H9 (cell line): ENCODE results near the gene PLXNB3. TPM values are rescaled to one million over a fixed set of nuclear protein-coding genes. Genes with fewer than 3 reads are reported as not detected.

ENCODE experiments used
- DNase-seq: peaks from one replicate; pipeline ENCODE4 v3.0.0-alpha.2; 2017
- H2AFZ ChIP-seq: one replicate; pipeline ENCODE4 v1.6.1; 2013; ENCODE audit warnings: mild to moderate bottlenecking, low read length, control low read depth, moderate library complexity
- H2AK5ac ChIP-seq: 2 replicates; pipeline ENCODE4 v1.6.1; 2013; ENCODE audit warnings: low read length, control low read depth, mixed read lengths; ENCODE audit not compliant: insufficient read length
- H2BK120ac ChIP-seq: one replicate; pipeline ENCODE4 v1.6.1; 2013; ENCODE audit warnings: low read depth, mild to moderate bottlenecking, low read length, control low read depth, inconsistent platforms; ENCODE audit not compliant: poor library complexity, severe bottlenecking
- H2BK12ac ChIP-seq: 2 replicates; pipeline ENCODE4 v1.6.1; 2013; ENCODE audit warnings: low read length, control low read depth, mixed read lengths, low read depth; ENCODE audit not compliant: insufficient read length
- H2BK15ac ChIP-seq: 2 replicates; pipeline ENCODE4 v1.6.1; 2013; ENCODE audit warnings: low read depth, low read length, control low read depth
- H2BK20ac ChIP-seq: one replicate; pipeline ENCODE4 v1.6.1; 2013; ENCODE audit warnings: low read depth, mild to moderate bottlenecking, low read length, control low read depth, inconsistent platforms; ENCODE audit not compliant: poor library complexity, severe bottlenecking
- H2BK5ac ChIP-seq: 2 replicates; pipeline ENCODE4 v1.6.1; 2013; ENCODE audit warnings: low read length, control low read depth, mixed read lengths; ENCODE audit not compliant: insufficient read length
- H3K14ac ChIP-seq: 2 replicates; pipeline ENCODE4 v1.6.1; 2013; ENCODE audit warnings: low read length, control low read depth; ENCODE audit not compliant: insufficient read depth
- H3K18ac ChIP-seq: 2 replicates; pipeline ENCODE4 v1.6.1; 2013; ENCODE audit warnings: low read depth, mild to moderate bottlenecking, mixed read lengths, low read length, control low read depth; ENCODE audit not compliant: insufficient read length
- H3K23ac ChIP-seq: 2 replicates; pipeline ENCODE4 v1.6.1; 2013; ENCODE audit warnings: low read length, control low read depth, mixed read lengths, low read depth; ENCODE audit not compliant: insufficient read length
- H3K23me2 ChIP-seq: 2 replicates; pipeline ENCODE4 v1.6.1; 2013; ENCODE audit warnings: low read depth, mild to moderate bottlenecking, mixed read lengths, low read length, control low read depth; ENCODE audit not compliant: insufficient read length, poor library complexity, severe bottlenecking
- H3K27ac ChIP-seq: 2 replicates; pipeline ENCODE4 v1.5.1; 2013; ENCODE audit warnings: low read length, control low read depth, mixed read lengths, low read depth; ENCODE audit not compliant: insufficient read length
- H3K27me3 ChIP-seq: 2 replicates; pipeline ENCODE4 v1.6.1; 2013; ENCODE audit warnings: low read length, control low read depth, inconsistent platforms; ENCODE audit not compliant: insufficient read depth
- H3K4ac ChIP-seq: 2 replicates; pipeline ENCODE4 v1.6.1; 2013; ENCODE audit warnings: low read depth, mild to moderate bottlenecking, control low read depth, inconsistent platforms, low read length, moderate library complexity
- H3K4me1 ChIP-seq: 2 replicates; pipeline ENCODE4 v1.6.1; 2013; ENCODE audit warnings: low read length, control low read depth, inconsistent platforms; ENCODE audit not compliant: insufficient read depth
- H3K4me2 ChIP-seq: 2 replicates; pipeline ENCODE4 v1.6.1; 2013; ENCODE audit warnings: low read length, control low read depth, mixed read lengths; ENCODE audit not compliant: insufficient read length, insufficient read depth
- H3K56ac ChIP-seq: 2 replicates; pipeline ENCODE4 v1.6.1; 2013; ENCODE audit warnings: low read depth, mild to moderate bottlenecking, mixed read lengths, low read length, control low read depth; ENCODE audit not compliant: insufficient read length
- H3K79me1 ChIP-seq: 2 replicates; pipeline ENCODE4 v1.6.1; 2013; ENCODE audit warnings: low read depth, mild to moderate bottlenecking, moderate library complexity, low read length, control low read depth, inconsistent platforms; ENCODE audit not compliant: insufficient read depth, poor library complexity, severe bottlenecking
- H3K79me2 ChIP-seq: 2 replicates; pipeline ENCODE4 v1.6.1; 2013; ENCODE audit warnings: low read length, control low read depth, inconsistent platforms; ENCODE audit not compliant: insufficient read depth
- H3K9ac ChIP-seq: 2 replicates; pipeline ENCODE4 v1.6.1; 2013; ENCODE audit warnings: low read length, control low read depth, mixed read lengths; ENCODE audit not compliant: insufficient read length; ENCODE audit errors: extremely low read depth
- H3K9me3 ChIP-seq: one replicate; pipeline ENCODE4 v1.6.1; 2013; ENCODE audit warnings: low read depth, low read length, inconsistent platforms; ENCODE audit not compliant: control insufficient read depth
- H3T11ph ChIP-seq: one replicate; pipeline ENCODE4 v1.6.1; 2013; ENCODE audit warnings: mild to moderate bottlenecking, low read length, control low read depth, inconsistent platforms
- H4K20me1 ChIP-seq: one replicate; pipeline ENCODE4 v1.6.1; 2013; ENCODE audit not compliant: control insufficient read depth, insufficient read length, insufficient read depth
- H4K5ac ChIP-seq: 2 replicates; pipeline ENCODE4 v1.6.1; 2013; ENCODE audit warnings: low read depth, mild to moderate bottlenecking, mixed read lengths, low read length, control low read depth; ENCODE audit not compliant: insufficient read length
- H4K8ac ChIP-seq: replicated peaks from 2 replicates; pipeline ENCODE4 v1.6.1; 2013; ENCODE audit warnings: low read length, control low read depth, mixed read lengths, low read depth; ENCODE audit not compliant: insufficient read length
- H4K91ac ChIP-seq: 2 replicates; pipeline ENCODE4 v1.6.1; 2013; ENCODE audit warnings: low read depth, mild to moderate bottlenecking, moderate library complexity, mixed read lengths, low read length, control low read depth; ENCODE audit not compliant: insufficient read length
- H3K27ac Mint-ChIP-seq, 3 experiments: 2 replicates in 2 of 3; 3 replicates in 1 of 3; pipeline ENCODE4 v1.8.0; 2020 to 2021; ENCODE audit warnings: mixed read lengths in 3 of 3, mild to moderate bottlenecking in 1 of 3, moderate library complexity in 1 of 3
- H3K27me3 Mint-ChIP-seq: 2 replicates; pipeline ENCODE4 v1.8.0; 2021; ENCODE audit warnings: low read depth, mild to moderate bottlenecking, moderate library complexity, mixed read lengths
- H3K36me3 Mint-ChIP-seq, 3 experiments: 2 replicates in 2 of 3; 3 replicates in 1 of 3; pipeline ENCODE4 v1.8.0; 2020 to 2021; ENCODE audit warnings: low read depth in 3 of 3, mixed read lengths in 3 of 3; ENCODE audit not compliant: insufficient read depth in 1 of 3
- H3K4me1 Mint-ChIP-seq, 2 experiments: 2 replicates each; pipeline ENCODE4 v1.8.0; 2020; ENCODE audit warnings: mixed read lengths in 2 of 2
- H3K4me3 Mint-ChIP-seq, 2 experiments: 2 replicates in 1 of 2; 3 replicates in 1 of 2; pipeline ENCODE4 v1.8.0; 2020 to 2021; ENCODE audit warnings: mild to moderate bottlenecking in 2 of 2, mixed read lengths in 2 of 2, moderate library complexity in 1 of 2
- H3K9me3 Mint-ChIP-seq, 2 experiments: 2 replicates in 1 of 2; 3 replicates in 1 of 2; pipeline ENCODE4 v1.8.0; 2020; ENCODE audit warnings: mild to moderate bottlenecking in 2 of 2, mixed read lengths in 2 of 2, moderate library complexity in 1 of 2
- WGBS: extraction: QIAGEN DNeasy Blood & Tissue Kit; methylation state at CpG from one replicate; pipeline ENCODE4 v1.1.7; 2013; ENCODE audit warnings: missing lambda C conversion rate, low lambda C conversion rate, mixed read lengths; ENCODE audit not compliant: insufficient read length; ENCODE audit errors: extremely low coverage; 5-methylcytosine and 5-hydroxymethylcytosine counted together
- total RNA-seq: library from RNA; stranded (reverse); gene quantifications from 2 replicates; pipeline ENCODE4 v1.2.1, GENCODE V29; 2021
- TF ChIP-seq, protein P1 (sequence below): fragments of 200-600 bp; sonication (generic); conservative IDR thresholded peaks from 3 replicates; pipeline ENCODE4 v1.8.0; 2021; ENCODE audit warnings: antibody characterized with exemption, mild to moderate bottlenecking

PLXNB3 gene
- total RNA-seq, 1 experiment from 2014 or later, result 1.9 TPM

- Mint-ChIP-seq H3K27me3 (no peaks in the 10 kb centered on the region; the same call in 1 of the 2 replicates), H3K36me3 (peaks cover 15 to 24% (median 17%) of the 10 kb centered on the region in 3 experiments), H3K4me3 (no peak overlapping the region), H3K9me3 (peaks cover 67 to 78% of the 10 kb centered on the region in 2 experiments), H3K4me1 (peaks cover 40 to 43% of the 10 kb centered on the region in 2 experiments), H3K27ac (no peak overlapping the region)
- no peak overlapping the region for H2AFZ ChIP-seq
- H3K56ac ChIP-seq, result no peak overlapping the region
- H3K4me2 ChIP-seq, result no peak overlapping the region
- H2BK5ac ChIP-seq, result no peak overlapping the region
- no peak overlapping the region for H4K5ac ChIP-seq
- no peak overlapping the region for H3K4ac ChIP-seq
- no peak overlapping the region for H3K14ac ChIP-seq
- H3K9ac ChIP-seq, result no peak overlapping the region
- H3K18ac ChIP-seq, result no peak overlapping the region
- H4K20me1 ChIP-seq, result no peaks in the 10 kb centered on the region
- no peaks in the 10 kb centered on the region for H3K27me3 ChIP-seq
- H4K91ac ChIP-seq, result no peak overlapping the region
- H4K8ac ChIP-seq, result no peak overlapping the region
- H3K23me2 ChIP-seq, result peaks cover 5% of the 10 kb centered on the region
- no peaks in the 10 kb centered on the region for H3K79me1 ChIP-seq
- no peak overlapping the region for H2BK12ac ChIP-seq
- no peak overlapping the region for H3T11ph ChIP-seq
- peaks cover 3% of the 10 kb centered on the region; the same call in 1 of the 2 replicates for H3K4me1 ChIP-seq
- no peak overlapping the region for H2AK5ac ChIP-seq
- no peak for DNase-seq
- H3K23ac ChIP-seq, result no peak overlapping the region
- H3K79me2 ChIP-seq, result peaks cover 48% of the 10 kb centered on the region; the same call in 1 of the 2 replicates
- H2BK15ac ChIP-seq, result no peak overlapping the region
- peaks cover 10% of the 10 kb centered on the region for H3K9me3 ChIP-seq
- H3K27ac ChIP-seq, result no peak overlapping the region
- WGBS, result no CpG with 5 or more reads among the region's 10 CpGs
- TF ChIP-seq, protein P1, sequence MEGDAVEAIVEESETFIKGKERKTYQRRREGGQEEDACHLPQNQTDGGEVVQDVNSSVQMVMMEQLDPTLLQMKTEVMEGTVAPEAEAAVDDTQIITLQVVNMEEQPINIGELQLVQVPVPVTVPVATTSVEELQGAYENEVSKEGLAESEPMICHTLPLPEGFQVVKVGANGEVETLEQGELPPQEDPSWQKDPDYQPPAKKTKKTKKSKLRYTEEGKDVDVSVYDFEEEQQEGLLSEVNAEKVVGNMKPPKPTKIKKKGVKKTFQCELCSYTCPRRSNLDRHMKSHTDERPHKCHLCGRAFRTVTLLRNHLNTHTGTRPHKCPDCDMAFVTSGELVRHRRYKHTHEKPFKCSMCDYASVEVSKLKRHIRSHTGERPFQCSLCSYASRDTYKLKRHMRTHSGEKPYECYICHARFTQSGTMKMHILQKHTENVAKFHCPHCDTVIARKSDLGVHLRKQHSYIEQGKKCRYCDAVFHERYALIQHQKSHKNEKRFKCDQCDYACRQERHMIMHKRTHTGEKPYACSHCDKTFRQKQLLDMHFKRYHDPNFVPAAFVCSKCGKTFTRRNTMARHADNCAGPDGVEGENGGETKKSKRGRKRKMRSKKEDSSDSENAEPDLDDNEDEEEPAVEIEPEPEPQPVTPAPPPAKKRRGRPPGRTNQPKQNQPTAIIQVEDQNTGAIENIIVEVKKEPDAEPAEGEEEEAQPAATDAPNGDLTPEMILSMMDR, result no peak
- no peak overlapping the region for H2BK120ac ChIP-seq
- H2BK20ac ChIP-seq, result no peak overlapping the region
Measured at GRCh38 chrX:153824348-153824747, 60.3 kb downstream of the PLXNB3 start.
